Cardiac muscle cell (in vitro differentiated cells and primary cell): ENCODE data around the gene AGTPBP1. TPM values are rescaled to one million over a fixed set of nuclear protein-coding genes. Genes with fewer than 3 reads are reported as not detected.

Source experiments
- DNase-seq, 2 donors: peaks; one replicate each; pipeline versions ENCODE4 v3.0.0 to v3.0.0-alpha.2; 2010 to 2017; ENCODE audit warnings: low read depth in 1 of 2, low spot score in 1 of 2
- H3K27ac ChIP-seq: fragments of 200-600 bp; sonication (generic); 2 replicates; pipeline ENCODE4 v1.5.1; 2016
- H3K27me3 ChIP-seq: fragments of 200-600 bp; sonication (generic); 2 replicates; pipeline ENCODE4 v1.6.0; 2016; ENCODE audit warnings: control low read depth
- H3K36me3 ChIP-seq: fragments of 200-600 bp; sonication (generic); 2 replicates; pipeline ENCODE4 v1.5.1; 2016; ENCODE audit warnings: control low read depth
- H3K4me1 ChIP-seq: fragments of 200-600 bp; sonication (generic); 2 replicates; pipeline ENCODE4 v1.8.1; 2017; ENCODE audit warnings: low read depth, mild to moderate bottlenecking, mixed run types
- H3K4me3 ChIP-seq: fragments of 200-600 bp; sonication (generic); 2 replicates; pipeline ENCODE4 v1.5.1; 2016; ENCODE audit warnings: mild to moderate bottlenecking
- H3K9me3 ChIP-seq: fragments of 200-600 bp; sonication (generic); 2 replicates; pipeline ENCODE4 v1.5.1; 2017; ENCODE audit warnings: low read depth, mild to moderate bottlenecking, control low read depth
- polyA plus RNA-seq: library from polyadenylated mRNA; unstranded; fragments of >200 nt; fragmentation: Nextera tagmentation; extraction: Ambion mirVana; gene quantifications from 2 replicates; pipeline ENCODE4 v1.2.1, GENCODE V29; 2016
- total RNA-seq: library from RNA; depleted of rRNA; stranded (reverse); fragments of >200 nt; gene quantifications from 2 replicates; pipeline ENCODE4 v1.2.3, GENCODE V29; 2016
- TF ChIP-seq, protein P1 (sequence below): IDR thresholded peaks from 2 replicates; pipeline ENCODE4 v1.5.1; 2012; ENCODE audit warnings: low read depth, mild to moderate bottlenecking, low read length

The AGTPBP1 gene
- total and polyA plus RNA-seq, 2 experiments from 2014 or later: 15.0 to 30.5 TPM

DNA sequence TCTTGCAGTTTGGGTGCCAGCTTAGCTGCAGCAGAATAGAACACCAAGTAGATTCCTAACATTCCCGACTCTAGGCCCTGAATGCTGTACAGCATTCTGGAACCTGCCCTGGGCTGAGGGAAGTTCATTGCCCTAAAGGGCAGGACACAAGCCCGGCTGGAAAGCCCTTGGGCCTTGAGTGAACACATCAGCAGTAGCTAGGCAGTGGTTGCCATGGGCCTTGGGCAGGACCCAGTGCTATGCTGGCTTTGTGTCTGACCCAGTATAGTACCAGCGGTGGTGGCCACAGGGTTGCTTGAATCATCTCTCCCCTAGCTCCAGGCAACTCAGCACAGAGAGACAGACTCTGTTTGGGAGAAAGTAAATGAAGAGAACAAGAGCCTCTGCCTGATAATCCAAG is 137.8 kb downstream of the AGTPBP1 start:
- TF ChIP-seq, protein P1, sequence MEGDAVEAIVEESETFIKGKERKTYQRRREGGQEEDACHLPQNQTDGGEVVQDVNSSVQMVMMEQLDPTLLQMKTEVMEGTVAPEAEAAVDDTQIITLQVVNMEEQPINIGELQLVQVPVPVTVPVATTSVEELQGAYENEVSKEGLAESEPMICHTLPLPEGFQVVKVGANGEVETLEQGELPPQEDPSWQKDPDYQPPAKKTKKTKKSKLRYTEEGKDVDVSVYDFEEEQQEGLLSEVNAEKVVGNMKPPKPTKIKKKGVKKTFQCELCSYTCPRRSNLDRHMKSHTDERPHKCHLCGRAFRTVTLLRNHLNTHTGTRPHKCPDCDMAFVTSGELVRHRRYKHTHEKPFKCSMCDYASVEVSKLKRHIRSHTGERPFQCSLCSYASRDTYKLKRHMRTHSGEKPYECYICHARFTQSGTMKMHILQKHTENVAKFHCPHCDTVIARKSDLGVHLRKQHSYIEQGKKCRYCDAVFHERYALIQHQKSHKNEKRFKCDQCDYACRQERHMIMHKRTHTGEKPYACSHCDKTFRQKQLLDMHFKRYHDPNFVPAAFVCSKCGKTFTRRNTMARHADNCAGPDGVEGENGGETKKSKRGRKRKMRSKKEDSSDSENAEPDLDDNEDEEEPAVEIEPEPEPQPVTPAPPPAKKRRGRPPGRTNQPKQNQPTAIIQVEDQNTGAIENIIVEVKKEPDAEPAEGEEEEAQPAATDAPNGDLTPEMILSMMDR: no peak
- H3K4me1 ChIP-seq: no peaks in the 10 kb centered on the region
- H3K36me3 ChIP-seq: no peaks in the 10 kb centered on the region
- no peak for DNase-seq
- H3K27ac ChIP-seq: no peak overlapping the region
- H3K27me3 ChIP-seq: no peaks in the 10 kb centered on the region
- no peak overlapping the region for H3K4me3 ChIP-seq
- H3K9me3 ChIP-seq: no peaks in the 10 kb centered on the region

DNA sequence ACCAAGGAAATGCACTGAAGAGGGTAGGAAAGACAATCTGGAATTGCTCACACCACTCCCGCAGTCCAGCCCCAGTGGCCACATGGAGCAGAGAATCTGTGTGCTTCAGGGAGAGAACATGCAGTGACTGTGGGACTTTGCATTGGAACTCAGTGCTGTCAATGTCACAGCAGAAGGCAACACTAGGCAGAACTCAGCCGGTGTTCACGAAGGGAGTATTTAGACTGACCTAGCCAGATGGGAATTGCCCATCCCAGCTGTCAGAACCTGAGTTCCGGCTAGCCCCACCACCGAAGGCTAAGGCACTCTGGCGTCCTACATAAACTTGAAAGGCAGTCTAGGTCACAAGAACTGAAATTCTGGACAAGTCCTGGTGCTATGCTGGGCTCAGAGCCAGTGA is 139.0 kb downstream of the AGTPBP1 start:
- Histone ChIP-seq H3K9me3 (no peaks in the 10 kb centered on the region), H3K4me3 (no peak overlapping the region), H3K4me1 (no peaks in the 10 kb centered on the region), H3K36me3 (no peaks in the 10 kb centered on the region), H3K27ac (no peak overlapping the region), H3K27me3 (no peaks in the 10 kb centered on the region)
- no peak for DNase-seq
- TF ChIP-seq, protein P1: no peak

DNA sequence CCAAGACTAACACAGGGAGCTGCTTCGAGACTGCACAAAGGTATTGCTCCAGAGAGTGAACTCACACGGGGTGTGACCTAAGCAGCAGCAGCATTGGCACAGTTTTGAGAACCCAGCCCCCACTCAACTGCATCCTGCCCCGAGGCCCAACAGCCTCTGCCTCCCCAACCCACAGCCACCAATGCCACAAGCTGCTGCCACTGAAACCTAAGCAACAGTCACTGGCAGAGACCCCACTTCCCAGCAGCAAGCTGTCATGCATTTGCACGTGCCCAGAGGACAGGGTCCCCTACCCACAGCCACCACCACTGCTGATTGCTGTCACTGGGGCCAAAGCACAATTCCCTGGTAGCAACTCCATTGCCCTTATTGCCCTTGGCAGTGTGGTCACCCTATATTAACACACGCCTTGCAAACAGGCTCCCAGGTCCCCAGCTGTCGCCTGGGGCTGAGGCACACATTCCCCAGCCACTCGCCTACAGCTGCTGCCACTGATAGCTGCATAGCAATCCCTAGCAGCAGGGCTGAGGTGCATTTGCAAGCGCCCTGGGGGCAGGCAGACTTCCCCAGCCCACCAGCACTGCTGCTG is 141.0 kb downstream of the AGTPBP1 start:
- H3K27me3 ChIP-seq: no peaks in the 10 kb centered on the region
- H3K4me1 ChIP-seq: no peaks in the 10 kb centered on the region
- TF ChIP-seq, protein P1: no peak
- no peak overlapping the region for H3K27ac ChIP-seq
- H3K9me3 ChIP-seq: no peaks in the 10 kb centered on the region
- DNase-seq: no peak
- H3K4me3 ChIP-seq: no peak overlapping the region
- no peaks in the 10 kb centered on the region for H3K36me3 ChIP-seq

DNA sequence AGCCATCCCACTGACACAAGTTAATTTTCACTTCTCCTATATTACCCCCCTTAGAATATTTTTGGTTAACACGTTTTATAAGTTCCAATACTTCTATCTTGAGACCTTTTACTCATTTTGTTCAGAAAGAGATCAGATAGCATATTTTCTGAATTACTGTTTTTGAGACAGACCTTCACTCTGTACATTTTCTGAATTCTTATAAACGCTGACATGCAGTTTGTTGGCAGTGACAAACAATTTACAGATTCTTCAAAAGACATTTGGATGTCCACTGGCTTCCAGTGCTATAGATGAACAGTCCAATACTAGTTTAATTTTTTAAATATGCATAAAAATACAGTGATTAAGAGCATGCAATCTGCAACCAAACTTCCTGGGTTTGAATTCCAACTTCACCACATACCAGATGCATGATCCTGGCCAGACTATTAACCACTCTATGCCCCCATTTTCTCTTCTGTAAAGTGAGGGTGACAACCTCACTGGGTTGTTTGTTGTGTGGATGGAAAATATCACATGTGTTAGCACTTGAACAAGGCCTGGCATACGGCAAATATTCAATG is 142.1 kb downstream of the AGTPBP1 start:
- peak in 1 of 2 donors; percentile 5 for DNase-seq
- no peaks in the 10 kb centered on the region for H3K36me3 ChIP-seq
- peaks cover under 1% of the 10 kb centered on the region for H3K4me1 ChIP-seq
- TF ChIP-seq, protein P1: no peak
- H3K9me3 ChIP-seq: no peaks in the 10 kb centered on the region
- no peak overlapping the region for H3K27ac ChIP-seq
- H3K27me3 ChIP-seq: no peaks in the 10 kb centered on the region
- H3K4me3 ChIP-seq: no peak overlapping the region

DNA sequence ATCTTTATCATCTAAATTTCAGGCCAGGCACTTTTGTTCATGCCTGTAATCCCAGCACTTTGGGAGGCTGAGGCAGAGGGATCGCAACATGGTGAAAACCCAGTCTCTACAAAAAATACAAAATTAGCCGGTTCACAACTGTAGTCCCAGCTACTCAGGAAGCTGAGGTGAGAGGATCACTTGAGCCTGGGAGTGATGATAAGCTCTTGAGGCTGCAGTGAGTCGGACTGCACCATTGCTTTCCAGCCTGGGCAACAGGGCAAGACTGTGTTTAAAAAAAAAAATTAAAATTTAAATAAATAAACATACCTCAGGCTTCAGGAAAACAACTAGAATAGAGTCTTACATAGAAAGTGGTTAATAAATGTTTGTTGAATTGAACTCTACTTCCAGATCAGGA is 147.4 kb downstream of the AGTPBP1 start:
- TF ChIP-seq, protein P1: no peak
- no peaks in the 10 kb centered on the region for H3K36me3 ChIP-seq
- H3K27me3 ChIP-seq: no peaks in the 10 kb centered on the region
- peaks cover 8% of the 10 kb centered on the region for H3K4me1 ChIP-seq
- peak in 1 of 2 donors; percentile 71 for DNase-seq
- no peak overlapping the region for H3K27ac ChIP-seq
- H3K9me3 ChIP-seq: no peaks in the 10 kb centered on the region
- H3K4me3 ChIP-seq: no peak overlapping the region
